GM13977 (cell line): ENCODE data around the gene THOP1.
"Not testable (repeated sequence)": the region's sequence is repeated elsewhere in the genome, so short reads cannot be mapped to it uniquely, and the experiment has no call there.

ENCODE experiments used
- DNase-seq: peaks from one replicate; pipeline ENCODE4 v3.0.0; 2012; ENCODE audit warnings: low spot score
- in situ Hi-C: fragments of 300-500 bp; cut with MboI; formaldehyde crosslinking; loops from one replicate; pipeline ENCODE4 v1.12.0; 2022; ENCODE audit warnings: low sequenced_read_pairs, low pct_unique_long_range_greater_than_20kb, mixed read lengths, inconsistent platforms; ENCODE audit not compliant: unreplicated experiment
- TF ChIP-seq, protein P1 (sequence below): IDR thresholded peaks from 2 replicates; pipeline ENCODE4 v1.5.1; 2012; ENCODE audit warnings: mild to moderate bottlenecking, control low read depth; ENCODE audit not compliant: insufficient read depth; ENCODE audit errors: extremely low read depth, missing control alignments

THOP1 gene

DNA sequence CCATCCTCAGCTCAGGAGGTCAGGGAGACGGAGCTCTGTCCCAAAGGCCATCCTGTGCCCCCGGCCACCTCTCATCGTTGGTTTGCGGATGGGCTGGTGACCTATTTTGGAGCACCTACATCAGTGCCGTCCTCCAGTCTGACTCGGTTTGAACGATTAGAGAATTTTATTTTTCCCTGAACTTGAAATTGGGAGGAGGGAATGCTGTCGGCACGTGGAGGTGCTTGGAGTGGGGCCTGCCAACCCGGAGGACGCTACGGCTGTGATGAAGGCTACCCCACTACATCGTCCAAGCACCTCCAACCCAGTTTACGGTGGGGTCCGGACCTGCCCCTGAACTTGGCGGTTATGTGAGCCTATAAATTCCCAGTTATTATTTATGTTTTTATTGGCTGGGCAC, 31.3 kb downstream of the THOP1 start:
- TF ChIP-seq, protein P1, sequence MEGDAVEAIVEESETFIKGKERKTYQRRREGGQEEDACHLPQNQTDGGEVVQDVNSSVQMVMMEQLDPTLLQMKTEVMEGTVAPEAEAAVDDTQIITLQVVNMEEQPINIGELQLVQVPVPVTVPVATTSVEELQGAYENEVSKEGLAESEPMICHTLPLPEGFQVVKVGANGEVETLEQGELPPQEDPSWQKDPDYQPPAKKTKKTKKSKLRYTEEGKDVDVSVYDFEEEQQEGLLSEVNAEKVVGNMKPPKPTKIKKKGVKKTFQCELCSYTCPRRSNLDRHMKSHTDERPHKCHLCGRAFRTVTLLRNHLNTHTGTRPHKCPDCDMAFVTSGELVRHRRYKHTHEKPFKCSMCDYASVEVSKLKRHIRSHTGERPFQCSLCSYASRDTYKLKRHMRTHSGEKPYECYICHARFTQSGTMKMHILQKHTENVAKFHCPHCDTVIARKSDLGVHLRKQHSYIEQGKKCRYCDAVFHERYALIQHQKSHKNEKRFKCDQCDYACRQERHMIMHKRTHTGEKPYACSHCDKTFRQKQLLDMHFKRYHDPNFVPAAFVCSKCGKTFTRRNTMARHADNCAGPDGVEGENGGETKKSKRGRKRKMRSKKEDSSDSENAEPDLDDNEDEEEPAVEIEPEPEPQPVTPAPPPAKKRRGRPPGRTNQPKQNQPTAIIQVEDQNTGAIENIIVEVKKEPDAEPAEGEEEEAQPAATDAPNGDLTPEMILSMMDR = no peak
- no peak for DNase-seq
- in situ Hi-C loops = no loop called here

GRCh38 chr19:2817237-2817829, 32.0 kb downstream of the THOP1 start:
- DNase-seq, in situ Hi-C loops: not testable (repeated sequence)

GRCh38 chr19:2819540-2820111, 34.3 kb downstream of the THOP1 start, which contains the start of gene ZNF554:
ZNF554 (plus strand) TSS chr19:2819868; CDS start chr19:2820072, 204 bp downstream.
- DNase-seq = peak; percentile 98
- in situ Hi-C loops = no loop called here
- TF ChIP-seq, protein P1 = peak; percentile 91

GRCh38 chr19:2820112-2820702, 34.9 kb downstream of the THOP1 start:
- TF ChIP-seq, protein P1 = no peak
- DNase-seq = peak; percentile 66
- in situ Hi-C loops = no loop called here

GRCh38 chr19:2822846-2823245, 37.5 kb downstream of the THOP1 start:
- no peak for DNase-seq
- in situ Hi-C loops = no loop called here
- TF ChIP-seq, protein P1 = no peak

DNA sequence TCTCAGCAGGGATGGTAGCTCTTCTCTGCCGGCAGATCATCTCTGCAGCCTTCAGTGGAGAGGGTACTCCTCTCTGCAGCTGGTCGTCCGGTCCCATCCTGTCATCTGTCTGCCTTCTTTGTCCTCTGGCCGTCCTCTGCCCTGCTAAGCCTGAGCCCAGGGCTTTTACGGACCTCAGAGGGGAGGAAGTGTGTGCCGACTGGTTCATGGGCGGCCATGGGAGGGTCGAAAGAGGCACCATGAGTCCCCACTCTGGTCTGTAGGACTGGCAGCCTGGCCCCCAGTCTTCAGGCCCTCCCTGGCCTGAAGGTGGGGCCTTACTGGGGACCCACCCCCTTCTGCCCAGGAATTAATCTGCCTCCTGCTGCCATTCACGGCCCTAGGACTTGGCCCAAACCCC, 38.3 kb downstream of the THOP1 start:
- in situ Hi-C loops = no loop called here
- no peak for DNase-seq
- TF ChIP-seq, protein P1 = no peak

DNA sequence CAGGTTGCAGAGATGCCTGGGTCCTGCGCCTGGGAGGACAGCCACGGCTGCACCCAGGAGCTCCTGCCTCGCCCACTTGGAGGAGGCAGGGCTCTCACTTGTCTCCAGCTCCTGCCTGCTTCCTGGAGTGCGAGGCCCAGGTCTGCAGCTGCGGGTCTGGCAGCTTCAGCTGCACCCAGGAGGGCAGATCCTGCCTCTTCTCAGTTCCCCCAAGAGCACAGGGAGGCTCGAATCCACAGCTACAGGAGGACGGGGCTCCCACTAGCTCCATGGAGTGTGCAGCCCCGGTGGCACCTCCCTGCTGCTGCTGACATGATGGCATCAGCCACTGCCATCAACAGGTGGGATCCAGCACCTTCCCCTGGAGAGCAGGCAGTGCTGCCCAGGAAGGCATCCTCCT, 38.8 kb downstream of the THOP1 start:
- TF ChIP-seq, protein P1 = no peak
- DNase-seq = no peak
- in situ Hi-C loops = no loop called here
